Hepatocyte (in vitro differentiated cells): ENCODE data around the gene PRSS21. TPM values are rescaled to one million over a fixed set of nuclear protein-coding genes. Genes with fewer than 3 reads are reported as not detected.

Experiments
- DNase-seq: peaks from one replicate; pipeline ENCODE4 v3.0.0-alpha.2; 2016; ENCODE audit warnings: low spot score
- H2AFZ ChIP-seq: fragments of 200-600 bp; sonication (generic); 2 replicates; pipeline ENCODE4 v1.6.0; 2016; ENCODE audit warnings: antibody characterized with exemption, mild to moderate bottlenecking
- H3K27ac ChIP-seq: fragments of 200-600 bp; sonication (generic); 2 replicates; pipeline ENCODE4 v1.5.1; 2016; ENCODE audit warnings: mild to moderate bottlenecking
- H3K27me3 ChIP-seq: fragments of 200-600 bp; sonication (generic); 2 replicates; pipeline ENCODE4 v1.6.1; 2016
- H3K36me3 ChIP-seq: fragments of 200-600 bp; sonication (generic); replicated peaks from 2 replicates; pipeline ENCODE4 v1.5.1; 2016; ENCODE audit warnings: low read depth; ENCODE audit not compliant: insufficient read depth
- H3K4me1 ChIP-seq: fragments of 200-600 bp; sonication (generic); 2 replicates; pipeline ENCODE4 v1.5.1; 2016; ENCODE audit warnings: mild to moderate bottlenecking, moderate library complexity; ENCODE audit not compliant: insufficient read depth
- H3K4me2 ChIP-seq: fragments of 200-600 bp; sonication (generic); 2 replicates; pipeline ENCODE4 v1.6.0; 2016
- H3K4me3 ChIP-seq: fragments of 200-600 bp; sonication (generic); 2 replicates; pipeline ENCODE4 v1.5.1; 2016; ENCODE audit warnings: mild to moderate bottlenecking
- H3K79me2 ChIP-seq: fragments of 200-600 bp; sonication (generic); 2 replicates; pipeline ENCODE4 v1.6.0; 2017; ENCODE audit warnings: mild to moderate bottlenecking
- H3K9me2 ChIP-seq: fragments of 200-600 bp; sonication (generic); replicated peaks from 2 replicates; pipeline ENCODE4 v1.6.0; 2017; ENCODE audit warnings: mild to moderate bottlenecking; ENCODE audit not compliant: insufficient read depth
- H3K9me3 ChIP-seq: fragments of 200-600 bp; sonication (generic); 2 replicates; pipeline ENCODE4 v1.5.1; 2016; ENCODE audit warnings: low read depth, mild to moderate bottlenecking
- H4K20me1 ChIP-seq: fragments of 200-600 bp; sonication (generic); 2 replicates; pipeline ENCODE4 v1.6.0; 2016; ENCODE audit warnings: mild to moderate bottlenecking; ENCODE audit not compliant: insufficient read depth, poor library complexity, severe bottlenecking
- EZH2 ChIP-seq: fragments of 200-600 bp; sonication (generic); IDR thresholded peaks from 2 replicates; pipeline ENCODE4 v1.6.1; 2016; ENCODE audit warnings: antibody characterized with exemption, mild to moderate bottlenecking, borderline replicate concordance
- EZH2phosphoT487 ChIP-seq: fragments of 200-600 bp; sonication (generic); IDR thresholded peaks from one replicate; pipeline ENCODE4 v1.6.1; 2018; ENCODE audit warnings: antibody characterized with exemption, mild to moderate bottlenecking, low read depth, moderate library complexity; ENCODE audit not compliant: unreplicated experiment, severe bottlenecking
- WGBS: methylation state at CpG from one replicate; pipeline ENCODE4 v1.1.6; 2016; ENCODE audit warnings: low lambda C conversion rate; ENCODE audit errors: missing lambda C conversion rate; 5-methylcytosine and 5-hydroxymethylcytosine counted together
- polyA plus RNA-seq: library from polyadenylated mRNA; unstranded; fragments of >200 nt; fragmentation: Nextera tagmentation; extraction: Ambion mirVana; gene quantifications from 2 replicates; pipeline ENCODE4 v1.2.1, GENCODE V29; 2016
- total RNA-seq: library from RNA; depleted of rRNA; stranded (reverse); fragments of >200 nt; gene quantifications from 2 replicates; pipeline ENCODE4 v1.2.3, GENCODE V29; 2014
- TF ChIP-seq, protein P1 (sequence below): fragments of 200-600 bp; sonication (generic); IDR thresholded peaks from 2 replicates; pipeline ENCODE4 v1.5.1; 2016; ENCODE audit warnings: antibody characterized with exemption, mild to moderate bottlenecking; ENCODE audit not compliant: poor library complexity

The PRSS21 gene
- total and polyA plus RNA-seq, 2 experiments from 2014 or later = not detected

DNA sequence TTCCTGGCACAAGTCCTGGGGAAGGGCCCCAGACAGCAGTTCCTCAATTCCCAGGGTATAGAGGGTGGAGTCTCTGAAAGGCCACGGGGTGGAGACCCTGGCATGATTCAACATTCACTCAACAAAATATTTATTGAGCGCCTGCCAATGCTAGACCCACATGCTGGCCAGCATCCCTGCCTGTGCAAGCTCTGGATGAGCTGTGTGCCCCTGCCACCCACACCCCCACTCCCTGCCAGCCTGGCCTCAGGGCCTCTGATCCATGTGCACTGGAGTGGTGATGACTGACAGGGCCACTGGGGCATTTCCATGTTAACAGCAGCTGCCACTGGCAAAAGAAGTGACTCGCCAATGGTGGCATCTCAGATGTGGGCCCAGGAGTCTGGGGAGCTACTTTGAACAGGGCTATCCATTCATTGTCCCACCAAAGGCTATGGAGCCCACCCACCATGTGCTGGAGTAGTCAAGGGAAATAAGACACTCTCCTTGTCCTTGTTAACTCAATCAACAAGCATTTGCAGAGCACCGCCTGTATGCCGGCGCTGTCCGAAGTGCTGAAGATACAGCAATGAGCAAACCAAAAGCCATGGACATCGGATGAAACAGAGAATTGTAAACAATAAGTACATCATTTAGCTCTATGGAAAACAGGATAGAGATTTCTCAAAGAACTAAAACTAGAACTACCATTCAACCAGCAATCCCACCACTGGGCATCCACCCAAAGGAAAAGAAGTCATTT lies 44.0 kb downstream of the PRSS21 start:
- no peak for TF ChIP-seq EZH2
- TF ChIP-seq, protein P1, sequence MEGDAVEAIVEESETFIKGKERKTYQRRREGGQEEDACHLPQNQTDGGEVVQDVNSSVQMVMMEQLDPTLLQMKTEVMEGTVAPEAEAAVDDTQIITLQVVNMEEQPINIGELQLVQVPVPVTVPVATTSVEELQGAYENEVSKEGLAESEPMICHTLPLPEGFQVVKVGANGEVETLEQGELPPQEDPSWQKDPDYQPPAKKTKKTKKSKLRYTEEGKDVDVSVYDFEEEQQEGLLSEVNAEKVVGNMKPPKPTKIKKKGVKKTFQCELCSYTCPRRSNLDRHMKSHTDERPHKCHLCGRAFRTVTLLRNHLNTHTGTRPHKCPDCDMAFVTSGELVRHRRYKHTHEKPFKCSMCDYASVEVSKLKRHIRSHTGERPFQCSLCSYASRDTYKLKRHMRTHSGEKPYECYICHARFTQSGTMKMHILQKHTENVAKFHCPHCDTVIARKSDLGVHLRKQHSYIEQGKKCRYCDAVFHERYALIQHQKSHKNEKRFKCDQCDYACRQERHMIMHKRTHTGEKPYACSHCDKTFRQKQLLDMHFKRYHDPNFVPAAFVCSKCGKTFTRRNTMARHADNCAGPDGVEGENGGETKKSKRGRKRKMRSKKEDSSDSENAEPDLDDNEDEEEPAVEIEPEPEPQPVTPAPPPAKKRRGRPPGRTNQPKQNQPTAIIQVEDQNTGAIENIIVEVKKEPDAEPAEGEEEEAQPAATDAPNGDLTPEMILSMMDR = no peak
- no peak for TF ChIP-seq EZH2phosphoT487
- Histone ChIP-seq H3K4me1 (no peaks in the 10 kb centered on the region), H3K36me3 (no peaks in the 10 kb centered on the region), H3K27me3 (no peaks in the 10 kb centered on the region), H3K4me3 (no peak overlapping the region), H4K20me1 (no peaks in the 10 kb centered on the region), H2AFZ (no peak overlapping the region), H3K79me2 (peaks cover 6% of the 10 kb centered on the region), H3K4me2 (no peak overlapping the region), H3K27ac (no peak overlapping the region), H3K9me2 (no peaks in the 10 kb centered on the region), H3K9me3 (no peaks in the 10 kb centered on the region)
- peak; percentile 27 for DNase-seq
- 78% methylated on average over 8 of the region's 8 CpGs for WGBS

DNA sequence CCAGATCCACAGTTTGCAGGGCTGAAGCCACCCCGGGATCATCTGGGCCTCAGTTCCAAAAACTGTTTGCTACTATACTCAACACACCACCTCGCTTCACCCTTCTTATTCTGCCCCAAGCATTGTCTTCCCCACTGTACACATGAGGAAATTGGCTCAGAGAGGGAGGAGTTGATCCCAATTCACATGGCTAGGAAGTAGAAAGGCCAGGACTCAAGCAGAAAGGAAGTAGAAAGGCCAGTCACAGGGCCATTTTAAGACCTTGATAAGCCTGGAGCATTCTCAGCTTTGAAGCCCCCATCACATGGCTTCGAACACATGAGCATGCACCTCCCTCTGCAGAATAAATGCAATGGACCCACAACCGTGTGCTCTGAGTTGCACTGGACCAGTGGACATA lies 48.6 kb downstream of the PRSS21 start:
- 65% methylated on average over 4 of the region's 4 CpGs for WGBS
- TF ChIP-seq EZH2phosphoT487 (no peak), EZH2 (no peak)
- TF ChIP-seq, protein P1 = no peak

DNA sequence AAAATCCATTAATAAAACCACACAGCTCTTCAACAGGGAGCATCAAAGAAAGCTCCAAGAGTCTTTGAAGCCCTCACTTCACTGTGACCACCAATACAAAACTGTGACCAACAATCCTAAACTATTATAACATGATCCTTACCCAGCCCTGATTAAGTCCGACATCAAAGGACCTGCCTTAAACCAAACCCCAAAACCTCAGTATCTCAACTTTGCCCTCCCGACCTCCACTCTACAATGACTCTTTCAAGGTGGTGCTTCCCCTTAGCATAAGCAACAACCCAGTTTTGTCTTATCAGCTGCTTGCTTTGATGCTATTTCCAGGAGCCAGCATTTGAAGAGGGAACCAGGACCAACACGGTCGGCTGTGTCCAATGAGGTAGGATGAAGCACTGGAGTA lies 49.4 kb downstream of the PRSS21 start:
- H3K36me3 ChIP-seq = no peaks in the 10 kb centered on the region
- no peaks in the 10 kb centered on the region for H4K20me1 ChIP-seq
- H3K27me3 ChIP-seq = no peaks in the 10 kb centered on the region
- peaks cover 6% of the 10 kb centered on the region for H3K4me1 ChIP-seq
- no peak for DNase-seq
- H3K79me2 ChIP-seq = no peaks in the 10 kb centered on the region
- no peak overlapping the region for H3K4me2 ChIP-seq
- H3K9me2 ChIP-seq = no peaks in the 10 kb centered on the region
- H3K9me3 ChIP-seq = no peaks in the 10 kb centered on the region
- H2AFZ ChIP-seq = no peak overlapping the region
- WGBS = 88% methylated on average over 4 of the region's 4 CpGs
- no peak overlapping the region for H3K27ac ChIP-seq
- TF ChIP-seq EZH2phosphoT487 = no peak
- no peak overlapping the region for H3K4me3 ChIP-seq

More for the DNA sequence above, 48.6 kb downstream of the PRSS21 start:
- Histone ChIP-seq H3K36me3 (no peaks in the 10 kb centered on the region), H3K79me2 (no peaks in the 10 kb centered on the region), H3K27me3 (no peaks in the 10 kb centered on the region), H3K4me1 (peaks cover 6% of the 10 kb centered on the region), H4K20me1 (no peaks in the 10 kb centered on the region), H3K4me3 (no peak overlapping the region), H3K9me2 (no peaks in the 10 kb centered on the region), H3K27ac (no peak overlapping the region), H2AFZ (no peak overlapping the region), H3K4me2 (no peak overlapping the region), H3K9me3 (no peaks in the 10 kb centered on the region)
- no peak for DNase-seq

DNA sequence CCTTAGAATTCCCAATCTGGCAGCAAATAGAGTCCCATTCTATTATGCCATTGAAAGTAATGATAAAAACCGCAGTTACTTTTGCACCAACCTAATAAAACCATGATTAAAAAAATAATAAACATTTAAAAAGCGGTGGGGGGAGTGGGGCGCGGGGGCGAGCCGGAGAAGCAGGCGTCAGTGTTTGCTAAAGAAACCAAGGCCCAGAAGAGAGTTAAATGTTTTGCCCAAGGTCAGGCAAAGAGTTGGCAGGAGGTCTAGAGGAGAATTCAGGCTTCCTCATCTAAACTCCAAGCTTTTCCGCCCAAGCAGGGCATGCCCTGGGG lies 50.6 kb downstream of the PRSS21 start:
- H4K20me1 ChIP-seq = no peaks in the 10 kb centered on the region
- no peaks in the 10 kb centered on the region for H3K36me3 ChIP-seq
- H3K27me3 ChIP-seq = no peaks in the 10 kb centered on the region
- DNase-seq = no peak
- TF ChIP-seq, protein P1 = no peak
- TF ChIP-seq EZH2phosphoT487 (no peak), EZH2 (no peak)
- no peaks in the 10 kb centered on the region for H3K79me2 ChIP-seq
- WGBS = 72% methylated on average over 8 of the region's 8 CpGs
- H3K4me1 ChIP-seq = peaks cover 6% of the 10 kb centered on the region
- no peaks in the 10 kb centered on the region for H3K9me2 ChIP-seq
- H2AFZ ChIP-seq = peak overlapping the region; percentile 82
- no peaks in the 10 kb centered on the region for H3K9me3 ChIP-seq
- H3K27ac ChIP-seq = peak overlapping the region; percentile 93
- peak overlapping the region; percentile 73 for H3K4me2 ChIP-seq
- H3K4me3 ChIP-seq = peak overlapping the region; percentile 47
